OCI-LY1 (cell line): ENCODE data around the gene TPSD1.

Experiments used
- H2AFZ ChIP-seq: fragments of 200-600 bp; sonication (generic), shearing (Covaris generic); 2 replicates; pipeline ENCODE4 v1.6.0; 2014; ENCODE audit warnings: antibody characterized with exemption, mild to moderate bottlenecking, low read length
- H3F3A ChIP-seq: fragments of 200-600 bp; sonication (generic), shearing (Covaris generic); 2 replicates; pipeline ENCODE4 v1.6.0; 2014; ENCODE audit warnings: mild to moderate bottlenecking, antibody characterized with exemption, low read length, moderate library complexity; ENCODE audit not compliant: insufficient read depth
- H3K27ac ChIP-seq: fragments of 200-600 bp; sonication (generic); 2 replicates; pipeline ENCODE4 v1.5.1; 2014; ENCODE audit warnings: low read length, mixed run types, mild to moderate bottlenecking, low read depth; ENCODE audit not compliant: poor library complexity, severe bottlenecking
- H3K27me3 ChIP-seq: fragments of 200-600 bp; sonication (generic); 2 replicates; pipeline ENCODE4 v1.6.0; 2014; ENCODE audit warnings: antibody characterized with exemption, mild to moderate bottlenecking, low read length, moderate library complexity; ENCODE audit not compliant: insufficient read depth
- H3K36me3 ChIP-seq: fragments of 200-600 bp; sonication (generic); 2 replicates; pipeline ENCODE4 v1.6.1; 2014; ENCODE audit warnings: mild to moderate bottlenecking, antibody characterized with exemption, low read length, moderate library complexity, mixed read lengths; ENCODE audit not compliant: insufficient read depth
- H3K4me1 ChIP-seq: fragments of 200-600 bp; sonication (generic); 2 replicates; pipeline ENCODE4 v1.5.1; 2014; ENCODE audit warnings: mild to moderate bottlenecking, low read length, moderate library complexity; ENCODE audit not compliant: insufficient read depth, severe bottlenecking
- H3K4me2 ChIP-seq: fragments of 200-600 bp; sonication (generic), shearing (Covaris generic); 2 replicates; pipeline ENCODE4 v1.6.1; 2014; ENCODE audit warnings: low read length
- H3K4me3 ChIP-seq: fragments of 200-600 bp; sonication (generic); 2 replicates; pipeline ENCODE4 v1.5.1; 2014; ENCODE audit warnings: low read length, low read depth, mild to moderate bottlenecking, mixed read lengths; ENCODE audit not compliant: poor library complexity, severe bottlenecking
- H3K79me2 ChIP-seq: fragments of 200-600 bp; shearing (Covaris generic); 2 replicates; pipeline ENCODE4 v1.6.1; 2016; ENCODE audit warnings: mixed run types, low read length, mixed read lengths; ENCODE audit not compliant: insufficient read depth
- H3K9ac ChIP-seq: fragments of 200-600 bp; sonication (generic), shearing (Covaris generic); 2 replicates; pipeline ENCODE4 v1.6.1; 2014; ENCODE audit warnings: mild to moderate bottlenecking, low read length, mixed read lengths
- H3K9me2 ChIP-seq: fragments of 200-600 bp; sonication (generic), shearing (Covaris generic); 2 replicates; pipeline ENCODE4 v1.6.1; 2014; ENCODE audit warnings: low read depth, mild to moderate bottlenecking, low read length, mixed read lengths
- H3K9me3 ChIP-seq: fragments of 200-600 bp; shearing (Covaris generic); 2 replicates; pipeline ENCODE4 v1.6.1; 2014; ENCODE audit warnings: low read length, mixed read lengths
- H4K20me1 ChIP-seq: fragments of 200-600 bp; sonication (generic), shearing (Covaris generic); 2 replicates; pipeline ENCODE4 v1.6.0; 2016; ENCODE audit warnings: mild to moderate bottlenecking, low read length; ENCODE audit not compliant: insufficient read depth
- CTCF ChIP-seq: fragments of 200-600 bp; sonication (generic), shearing (Covaris generic); IDR thresholded peaks from 2 replicates; pipeline ENCODE4 v1.5.1; 2017; ENCODE audit warnings: mild to moderate bottlenecking, antibody characterized with exemption, low read length, moderate library complexity, mixed read lengths
- EZH2 ChIP-seq: fragments of 200-600 bp; sonication (generic), shearing (Covaris generic); IDR thresholded peaks from 2 replicates; pipeline ENCODE4 v1.8.0; 2017; ENCODE audit warnings: borderline replicate concordance, mixed run types, mild to moderate bottlenecking, antibody characterized with exemption, low read length, moderate library complexity, mixed read lengths

TPSD1 gene

DNA sequence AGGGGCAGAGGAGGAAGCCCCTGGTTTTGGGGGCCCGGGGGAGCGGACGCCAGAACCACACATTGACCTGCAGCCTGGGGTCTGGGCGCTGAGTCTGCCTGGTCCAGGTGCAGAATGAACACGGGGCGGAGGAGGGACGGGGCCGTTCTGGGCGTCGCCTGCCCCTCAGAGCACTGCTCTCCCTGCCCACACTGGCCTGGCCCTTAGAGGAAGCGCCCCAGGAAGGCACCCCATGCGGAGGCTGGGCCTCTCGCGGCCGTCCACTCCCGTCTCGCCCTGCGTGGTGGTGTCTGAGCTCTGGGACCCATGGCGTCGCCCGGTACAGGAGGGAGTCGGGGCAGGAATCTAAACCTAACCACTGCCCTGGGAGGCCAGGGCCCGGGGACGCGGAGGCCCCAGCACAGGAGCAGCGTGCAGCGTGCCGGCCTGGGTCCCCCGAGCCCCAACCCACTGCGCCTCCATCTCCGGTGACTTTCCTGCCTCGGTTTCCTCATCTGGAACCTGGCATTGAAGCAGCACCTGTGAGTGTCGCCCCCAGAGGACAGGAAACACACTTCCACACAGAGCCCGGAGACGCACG is 4.3 kb downstream of the TPSD1 start:
- H3K4me2 ChIP-seq: no peak overlapping the region
- H3K9ac ChIP-seq: no peak overlapping the region
- H3K9me3 ChIP-seq: no peaks in the 10 kb centered on the region
- no peak overlapping the region for H3K4me3 ChIP-seq
- no peak overlapping the region for H2AFZ ChIP-seq
- H3K36me3 ChIP-seq: no peaks in the 10 kb centered on the region
- no peaks in the 10 kb centered on the region for H4K20me1 ChIP-seq
- H3K27ac ChIP-seq: no peak overlapping the region
- no peak for TF ChIP-seq CTCF
- no peak for TF ChIP-seq EZH2
- no peaks in the 10 kb centered on the region for H3K4me1 ChIP-seq
- no peaks in the 10 kb centered on the region for H3K79me2 ChIP-seq
- no peaks in the 10 kb centered on the region for H3F3A ChIP-seq
- no peaks in the 10 kb centered on the region for H3K9me2 ChIP-seq
- no peaks in the 10 kb centered on the region; the same call in 1 of the 2 replicates for H3K27me3 ChIP-seq

DNA sequence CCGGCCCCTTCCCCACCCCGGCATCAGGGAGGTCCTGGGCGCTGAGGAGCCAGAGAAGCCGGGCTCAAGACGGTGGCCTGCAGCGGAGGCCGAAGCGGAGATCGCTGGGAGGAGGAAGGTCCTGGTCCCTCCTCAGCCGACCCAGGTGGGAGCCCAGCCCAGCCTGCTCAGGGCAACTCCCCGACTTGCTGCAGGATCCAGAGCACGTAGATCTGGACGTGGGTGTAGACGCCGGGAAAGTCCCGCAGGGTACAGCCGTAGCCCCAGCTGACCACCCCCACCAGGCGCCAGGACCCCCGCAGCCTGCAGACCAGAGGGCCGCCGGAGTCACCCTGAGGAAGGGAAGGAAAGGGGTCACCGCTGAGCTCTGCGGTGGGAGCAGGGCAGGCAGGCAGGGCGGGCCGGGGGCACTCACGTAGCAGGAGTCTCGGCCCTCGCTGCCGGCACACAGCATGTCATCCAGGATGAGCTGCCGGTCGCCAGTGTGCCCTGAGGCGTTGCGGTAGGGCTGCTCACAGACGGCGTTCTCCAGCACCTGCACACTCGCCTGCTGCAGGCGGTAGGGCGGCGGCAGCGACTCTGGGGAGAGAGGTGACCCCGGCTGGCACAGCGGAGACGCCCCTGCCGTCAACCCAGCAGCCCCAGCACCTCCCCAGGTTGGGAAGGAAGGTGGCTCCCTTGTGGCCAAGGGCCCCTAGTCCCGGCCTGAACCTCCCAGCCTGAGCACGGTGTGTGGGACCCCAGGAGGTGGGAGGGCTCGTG is 5.4 kb downstream of the TPSD1 start:
- H2AFZ ChIP-seq: no peak overlapping the region
- no peaks in the 10 kb centered on the region; the same call in 1 of the 2 replicates for H3K27me3 ChIP-seq
- H3K9me2 ChIP-seq: no peaks in the 10 kb centered on the region
- no peak overlapping the region for H3K27ac ChIP-seq
- H4K20me1 ChIP-seq: no peaks in the 10 kb centered on the region
- no peak for TF ChIP-seq EZH2
- TF ChIP-seq CTCF: no peak
- no peaks in the 10 kb centered on the region for H3K79me2 ChIP-seq
- no peaks in the 10 kb centered on the region for H3F3A ChIP-seq
- H3K4me2 ChIP-seq: no peak overlapping the region
- H3K4me3 ChIP-seq: no peak overlapping the region
- no peaks in the 10 kb centered on the region for H3K4me1 ChIP-seq
- H3K9ac ChIP-seq: no peak overlapping the region
- H3K36me3 ChIP-seq: no peaks in the 10 kb centered on the region
- H3K9me3 ChIP-seq: no peaks in the 10 kb centered on the region

DNA sequence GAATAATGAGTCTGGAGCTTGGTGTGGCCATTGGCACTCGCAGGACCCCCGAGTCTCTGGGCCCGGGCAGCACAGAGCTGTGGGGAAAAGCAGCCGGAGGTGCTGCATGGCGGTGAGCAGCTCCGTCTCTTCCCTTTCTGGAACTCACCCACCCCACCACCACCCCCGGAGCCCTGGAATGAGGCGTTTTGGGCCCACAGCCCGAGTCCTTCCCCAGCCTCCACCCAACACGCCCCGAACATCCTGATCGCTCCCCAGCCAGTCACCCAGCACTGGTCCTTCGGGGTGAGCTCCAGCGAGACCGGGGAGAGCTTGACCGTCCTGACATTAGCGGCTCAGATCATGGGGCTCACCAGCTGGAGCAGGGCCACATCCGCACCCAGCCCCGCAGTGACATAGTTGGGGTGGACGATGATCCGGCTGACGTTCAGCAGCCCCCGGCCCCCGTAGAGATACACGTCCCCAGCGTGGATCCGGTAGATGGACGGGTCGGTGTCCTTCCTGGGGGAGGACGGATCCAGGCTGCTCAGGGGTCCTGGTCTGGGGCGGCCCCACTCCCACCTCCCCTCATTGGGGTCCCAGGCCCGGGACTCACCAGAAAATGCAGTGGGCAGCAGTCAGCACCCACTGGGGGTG is 6.5 kb downstream of the TPSD1 start:
- TF ChIP-seq CTCF (no peak), EZH2 (no peak)
- Histone ChIP-seq H4K20me1 (no peaks in the 10 kb centered on the region), H3K27me3 (no peaks in the 10 kb centered on the region; the same call in 1 of the 2 replicates), H3F3A (no peaks in the 10 kb centered on the region), H3K9me3 (no peaks in the 10 kb centered on the region), H3K9ac (no peak overlapping the region), H3K9me2 (no peaks in the 10 kb centered on the region), H3K4me1 (no peaks in the 10 kb centered on the region), H3K36me3 (no peaks in the 10 kb centered on the region), H3K4me2 (no peak overlapping the region), H3K27ac (no peak overlapping the region), H3K79me2 (no peaks in the 10 kb centered on the region), H2AFZ (no peak overlapping the region), H3K4me3 (no peak overlapping the region)
